SU-DHL-6 (cell line): ENCODE measurements around the gene TLR9.

ENCODE experiments used
- H2AFZ ChIP-seq: fragments of 200-600 bp; sonication (generic); 2 replicates; pipeline ENCODE4 v1.6.1; 2014; ENCODE audit warnings: low read depth, mild to moderate bottlenecking, moderate library complexity, mixed read lengths, antibody characterized with exemption, low read length; ENCODE audit not compliant: severe bottlenecking
- H3F3A ChIP-seq: fragments of 200-600 bp; shearing (Covaris generic); 2 replicates; pipeline ENCODE4 v1.6.0; 2016; ENCODE audit warnings: antibody characterized with exemption, mild to moderate bottlenecking; ENCODE audit not compliant: insufficient read depth
- H3K27ac ChIP-seq: fragments of 200-600 bp; sonication (generic); 2 replicates; pipeline ENCODE4 v1.5.1; 2016; ENCODE audit warnings: low read depth, mild to moderate bottlenecking, low read length, moderate library complexity, mixed read lengths
- H3K27me3 ChIP-seq: fragments of 200-600 bp; sonication (generic), shearing (Covaris generic); 2 replicates; pipeline ENCODE4 v1.6.0; 2014; ENCODE audit warnings: mild to moderate bottlenecking, low read length
- H3K36me3 ChIP-seq: fragments of 200-600 bp; sonication (generic); 2 replicates; pipeline ENCODE4 v1.6.1; 2014; ENCODE audit warnings: mild to moderate bottlenecking, low read length, mixed read lengths
- H3K4me2 ChIP-seq: fragments of 300-600, 200-600 bp; shearing (Covaris generic), sonication (generic); 2 replicates; pipeline ENCODE4 v1.6.0; 2014; ENCODE audit warnings: low read length, low read depth, mild to moderate bottlenecking; ENCODE audit not compliant: poor library complexity, severe bottlenecking
- H3K4me3 ChIP-seq: fragments of 200-600 bp; sonication (generic); 2 replicates; pipeline ENCODE4 v1.5.1; 2014; ENCODE audit warnings: antibody characterized with exemption, low read length, mild to moderate bottlenecking, mixed read lengths; ENCODE audit not compliant: insufficient read depth, poor library complexity, severe bottlenecking
- H3K79me2 ChIP-seq: fragments of 200-600 bp; sonication (generic); 2 replicates; pipeline ENCODE4 v1.6.1; 2014; ENCODE audit warnings: mild to moderate bottlenecking, low read length, moderate library complexity; ENCODE audit not compliant: insufficient read depth
- H3K9ac ChIP-seq: fragments of 200-600 bp; sonication (generic); 2 replicates; pipeline ENCODE4 v1.7.0; 2014; ENCODE audit warnings: mild to moderate bottlenecking, low read length
- H3K9me2 ChIP-seq: fragments of 200-600 bp; sonication (generic); replicated peaks from 2 replicates; pipeline ENCODE4 v1.6.1; 2014; ENCODE audit warnings: low read length; ENCODE audit not compliant: insufficient read depth
- H3K9me3 ChIP-seq: fragments of 200-600 bp; sonication (generic); 2 replicates; pipeline ENCODE4 v1.6.1; 2014; ENCODE audit warnings: low read length, mixed read lengths; ENCODE audit not compliant: insufficient read depth
- H4K20me1 ChIP-seq: fragments of 200-600 bp; sonication (generic); 2 replicates; pipeline ENCODE4 v1.6.1; 2014; ENCODE audit warnings: low read depth, mild to moderate bottlenecking, antibody characterized with exemption, low read length, moderate library complexity, mixed read lengths
- CTCF ChIP-seq: fragments of 200-600 bp; sonication (generic); IDR thresholded peaks from one replicate; pipeline ENCODE4 v1.5.1; 2017; ENCODE audit warnings: antibody characterized with exemption, mild to moderate bottlenecking, low read length, moderate library complexity; ENCODE audit not compliant: insufficient read depth, poor library complexity, severe bottlenecking
- EZH2phosphoT487 ChIP-seq: fragments of 200-600 bp; sonication (generic), shearing (Covaris generic); conservative IDR thresholded peaks from 2 replicates; pipeline ENCODE4 v1.6.1; 2018; ENCODE audit warnings: mild to moderate bottlenecking, antibody characterized with exemption, low read length, moderate library complexity, mixed read lengths

TLR9 gene

GRCh38 chr3:52183786-52184445, 41.5 kb downstream of the TLR9 start:
- H3K9ac ChIP-seq, result no peak overlapping the region
- H3K4me2 ChIP-seq, result no peak overlapping the region
- TF ChIP-seq EZH2phosphoT487 (no peak), CTCF (no peak)
- H2AFZ ChIP-seq, result no peak overlapping the region
- no peaks in the 10 kb centered on the region for H3K9me3 ChIP-seq
- H3K79me2 ChIP-seq, result no peaks in the 10 kb centered on the region
- no peaks in the 10 kb centered on the region for H3K9me2 ChIP-seq
- H3K27ac ChIP-seq, result no peak overlapping the region
- H3K4me3 ChIP-seq, result no peak overlapping the region
- no peaks in the 10 kb centered on the region for H4K20me1 ChIP-seq
- H3F3A ChIP-seq, result no peaks in the 10 kb centered on the region
- H3K27me3 ChIP-seq, result no peaks in the 10 kb centered on the region; the same call in 1 of the 2 replicates
- no peaks in the 10 kb centered on the region for H3K36me3 ChIP-seq

GRCh38 chr3:52182691-52183090, 42.8 kb downstream of the TLR9 start:
- no peaks in the 10 kb centered on the region for H3K36me3 ChIP-seq
- H3K4me3 ChIP-seq, result no peak overlapping the region
- H4K20me1 ChIP-seq, result no peaks in the 10 kb centered on the region
- H3K9me2 ChIP-seq, result no peaks in the 10 kb centered on the region
- H3K9me3 ChIP-seq, result no peaks in the 10 kb centered on the region
- no peak overlapping the region for H2AFZ ChIP-seq
- TF ChIP-seq CTCF (no peak), EZH2phosphoT487 (no peak)
- H3K4me2 ChIP-seq, result no peak overlapping the region
- no peaks in the 10 kb centered on the region for H3F3A ChIP-seq
- H3K9ac ChIP-seq, result no peak overlapping the region
- H3K79me2 ChIP-seq, result no peaks in the 10 kb centered on the region
- no peak overlapping the region for H3K27ac ChIP-seq
- no peaks in the 10 kb centered on the region; the same call in 1 of the 2 replicates for H3K27me3 ChIP-seq

- no peaks in the 10 kb centered on the region for H3K9me3 ChIP-seq
- H3K4me2 ChIP-seq, result no peak overlapping the region
- H2AFZ ChIP-seq, result no peak overlapping the region
- TF ChIP-seq EZH2phosphoT487 (no peak), CTCF (no peak)
- H3K79me2 ChIP-seq, result no peaks in the 10 kb centered on the region
- H3K9ac ChIP-seq, result no peak overlapping the region
- no peaks in the 10 kb centered on the region for H3K36me3 ChIP-seq
- H3K9me2 ChIP-seq, result no peaks in the 10 kb centered on the region
- H3K4me3 ChIP-seq, result no peak overlapping the region
- no peaks in the 10 kb centered on the region for H4K20me1 ChIP-seq
- no peaks in the 10 kb centered on the region; the same call in 1 of the 2 replicates for H3K27me3 ChIP-seq
- no peaks in the 10 kb centered on the region for H3F3A ChIP-seq
- H3K27ac ChIP-seq, result no peak overlapping the region
Measured at GRCh38 chr3:52182196-52182595, 43.2 kb downstream of the TLR9 start.
